KMS-11 (cell line): ENCODE data around the gene ABAT.

ENCODE experiments used
- H2AFZ ChIP-seq: fragments of 200-600 bp; sonication (generic); 2 replicates; pipeline ENCODE4 v1.6.1; 2016; ENCODE audit warnings: antibody characterized with exemption, mixed run types, low read depth
- H3K27ac ChIP-seq: fragments of 200-600 bp; sonication (generic); 2 replicates; pipeline ENCODE4 v1.6.1; 2016; ENCODE audit warnings: mild to moderate bottlenecking, mixed run types
- H3K27me3 ChIP-seq: fragments of 200-600 bp; sonication (generic); 2 replicates; pipeline ENCODE4 v1.6.1; 2017; ENCODE audit warnings: mild to moderate bottlenecking, low read depth, mixed run types, moderate library complexity; ENCODE audit not compliant: insufficient read depth
- H3K36me3 ChIP-seq: fragments of 200-600 bp; sonication (generic); 2 replicates; pipeline ENCODE4 v1.6.1; 2017; ENCODE audit warnings: mild to moderate bottlenecking, mixed run types; ENCODE audit not compliant: insufficient read depth
- H3K4me1 ChIP-seq: fragments of 200-600 bp; sonication (generic); 2 replicates; pipeline ENCODE4 v1.6.1; 2016; ENCODE audit warnings: mild to moderate bottlenecking, low read depth, mixed run types; ENCODE audit not compliant: poor library complexity, severe bottlenecking
- H3K4me2 ChIP-seq: fragments of 200-600 bp; sonication (generic); 2 replicates; pipeline ENCODE4 v1.7.0; 2016; ENCODE audit warnings: mild to moderate bottlenecking, mixed run types
- H3K4me3 ChIP-seq: fragments of 200-600 bp; sonication (generic); IDR thresholded peaks from 2 replicates; pipeline ENCODE4 v1.6.1; 2017; ENCODE audit warnings: low read depth, low read length, mixed read lengths; ENCODE audit not compliant: insufficient read depth
- H3K79me2 ChIP-seq: fragments of 200-600 bp; sonication (generic); 2 replicates; pipeline ENCODE4 v1.6.1; 2016; ENCODE audit warnings: low read depth, mixed run types; ENCODE audit not compliant: insufficient read depth
- H3K9ac ChIP-seq: fragments of 200-600 bp; sonication (generic); 2 replicates; pipeline ENCODE4 v1.6.1; 2016; ENCODE audit warnings: mild to moderate bottlenecking, mixed run types
- H4K20me1 ChIP-seq: fragments of 200-600 bp; sonication (generic); 2 replicates; pipeline ENCODE4 v1.6.1; 2016; ENCODE audit warnings: mild to moderate bottlenecking, mixed run types; ENCODE audit not compliant: insufficient read depth
- TF ChIP-seq, protein P1 (sequence below): fragments of 200-600 bp; sonication (generic); conservative IDR thresholded peaks from 2 replicates; pipeline ENCODE4 v1.6.1; 2017; ENCODE audit warnings: low read depth, mild to moderate bottlenecking, antibody characterized with exemption, low read length, moderate library complexity, mixed read lengths

The ABAT gene

DNA sequence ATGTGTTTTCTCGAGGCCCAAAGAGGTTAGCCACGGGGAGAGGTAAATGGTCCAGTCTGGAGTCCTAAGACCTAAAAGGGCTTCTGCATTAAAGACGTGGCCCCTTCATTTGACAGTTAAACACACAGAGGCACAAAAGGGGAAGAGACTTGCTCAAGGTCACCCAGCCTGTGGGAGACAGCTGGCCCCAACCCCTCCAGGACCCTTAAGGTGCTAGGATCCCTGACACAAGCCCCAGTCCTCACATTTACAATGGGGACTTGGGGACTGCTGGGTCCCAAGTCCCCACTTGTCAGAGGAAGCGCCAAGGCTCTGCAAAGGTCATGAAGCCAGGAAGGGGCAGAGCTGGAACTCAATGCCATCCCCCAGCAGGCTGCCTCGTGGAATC, 1.7 kb downstream of the ABAT start:
- TF ChIP-seq, protein P1, sequence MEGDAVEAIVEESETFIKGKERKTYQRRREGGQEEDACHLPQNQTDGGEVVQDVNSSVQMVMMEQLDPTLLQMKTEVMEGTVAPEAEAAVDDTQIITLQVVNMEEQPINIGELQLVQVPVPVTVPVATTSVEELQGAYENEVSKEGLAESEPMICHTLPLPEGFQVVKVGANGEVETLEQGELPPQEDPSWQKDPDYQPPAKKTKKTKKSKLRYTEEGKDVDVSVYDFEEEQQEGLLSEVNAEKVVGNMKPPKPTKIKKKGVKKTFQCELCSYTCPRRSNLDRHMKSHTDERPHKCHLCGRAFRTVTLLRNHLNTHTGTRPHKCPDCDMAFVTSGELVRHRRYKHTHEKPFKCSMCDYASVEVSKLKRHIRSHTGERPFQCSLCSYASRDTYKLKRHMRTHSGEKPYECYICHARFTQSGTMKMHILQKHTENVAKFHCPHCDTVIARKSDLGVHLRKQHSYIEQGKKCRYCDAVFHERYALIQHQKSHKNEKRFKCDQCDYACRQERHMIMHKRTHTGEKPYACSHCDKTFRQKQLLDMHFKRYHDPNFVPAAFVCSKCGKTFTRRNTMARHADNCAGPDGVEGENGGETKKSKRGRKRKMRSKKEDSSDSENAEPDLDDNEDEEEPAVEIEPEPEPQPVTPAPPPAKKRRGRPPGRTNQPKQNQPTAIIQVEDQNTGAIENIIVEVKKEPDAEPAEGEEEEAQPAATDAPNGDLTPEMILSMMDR: no peak
- no peaks in the 10 kb centered on the region for H3K36me3 ChIP-seq
- H3K27me3 ChIP-seq: no peaks in the 10 kb centered on the region
- peaks cover 8% of the 10 kb centered on the region for H3K4me1 ChIP-seq
- H3K27ac ChIP-seq: no peak overlapping the region
- H4K20me1 ChIP-seq: no peaks in the 10 kb centered on the region
- no peak overlapping the region for H3K4me3 ChIP-seq
- no peaks in the 10 kb centered on the region for H3K79me2 ChIP-seq
- H3K9ac ChIP-seq: no peak overlapping the region
- no peak overlapping the region for H2AFZ ChIP-seq
- H3K4me2 ChIP-seq: no peak overlapping the region

DNA sequence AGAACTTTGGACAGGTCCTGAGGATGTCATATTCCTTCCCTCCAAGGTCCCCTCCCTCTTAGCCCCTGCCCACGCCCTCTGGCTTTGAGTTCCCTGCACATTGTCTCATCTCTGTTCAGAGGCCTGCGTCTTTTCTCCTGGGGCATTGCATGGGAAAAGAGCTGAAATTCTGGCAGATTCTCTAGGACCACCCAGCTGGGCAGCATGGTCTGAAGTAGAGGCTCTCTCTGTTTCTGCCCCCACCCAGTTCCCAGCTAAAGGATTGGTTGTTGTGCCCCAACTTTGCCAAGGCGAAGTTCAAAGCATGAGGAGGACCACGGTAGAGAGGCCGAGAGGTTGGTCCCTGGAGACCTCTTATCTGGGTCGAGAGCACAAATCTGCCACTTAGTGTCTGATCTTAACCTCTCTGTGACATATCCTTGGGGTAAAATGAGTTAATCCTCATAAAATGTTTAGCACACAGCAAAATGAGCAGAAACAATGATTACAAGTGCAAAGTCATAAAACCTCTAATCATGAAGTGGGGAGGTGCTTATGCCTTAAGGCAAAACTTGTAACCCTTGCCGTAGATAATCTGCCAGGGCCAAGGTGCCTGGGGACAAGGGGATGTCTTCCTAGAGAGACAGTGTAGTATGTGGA, 2.4 kb downstream of the ABAT start:
- no peaks in the 10 kb centered on the region for H3K36me3 ChIP-seq
- TF ChIP-seq, protein P1: no peak
- no peaks in the 10 kb centered on the region for H3K79me2 ChIP-seq
- no peak overlapping the region for H3K9ac ChIP-seq
- peaks cover 8% of the 10 kb centered on the region for H3K4me1 ChIP-seq
- H3K4me3 ChIP-seq: no peak overlapping the region
- H2AFZ ChIP-seq: no peak overlapping the region
- no peaks in the 10 kb centered on the region for H4K20me1 ChIP-seq
- H3K27ac ChIP-seq: no peak overlapping the region
- H3K4me2 ChIP-seq: no peak overlapping the region
- H3K27me3 ChIP-seq: no peaks in the 10 kb centered on the region

DNA sequence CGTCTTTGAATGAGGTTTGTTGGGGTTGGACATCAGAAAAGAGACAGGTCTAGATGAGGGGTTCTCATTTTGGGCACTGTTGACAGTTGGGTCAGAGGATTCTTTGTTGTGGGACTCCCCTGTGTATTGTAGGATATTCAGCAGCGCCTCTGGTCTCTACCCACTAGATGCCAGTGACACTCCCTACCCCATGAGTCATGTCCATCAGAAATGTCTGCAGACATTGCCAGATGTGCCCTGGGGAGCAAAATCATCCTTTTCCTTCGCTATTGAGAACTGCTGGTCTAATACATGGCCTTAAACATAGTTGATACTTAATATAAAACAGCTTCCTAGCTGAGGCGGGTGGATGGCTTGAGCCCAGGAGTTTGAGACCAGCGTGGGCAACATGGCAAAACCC, 3.1 kb downstream of the ABAT start:
- no peak overlapping the region for H2AFZ ChIP-seq
- no peak overlapping the region for H3K4me2 ChIP-seq
- H3K27ac ChIP-seq: no peak overlapping the region
- TF ChIP-seq, protein P1: no peak
- H3K4me1 ChIP-seq: peaks cover 8% of the 10 kb centered on the region
- H4K20me1 ChIP-seq: no peaks in the 10 kb centered on the region
- no peaks in the 10 kb centered on the region for H3K36me3 ChIP-seq
- no peak overlapping the region for H3K4me3 ChIP-seq
- H3K27me3 ChIP-seq: no peaks in the 10 kb centered on the region
- no peak overlapping the region for H3K9ac ChIP-seq
- no peaks in the 10 kb centered on the region for H3K79me2 ChIP-seq

DNA sequence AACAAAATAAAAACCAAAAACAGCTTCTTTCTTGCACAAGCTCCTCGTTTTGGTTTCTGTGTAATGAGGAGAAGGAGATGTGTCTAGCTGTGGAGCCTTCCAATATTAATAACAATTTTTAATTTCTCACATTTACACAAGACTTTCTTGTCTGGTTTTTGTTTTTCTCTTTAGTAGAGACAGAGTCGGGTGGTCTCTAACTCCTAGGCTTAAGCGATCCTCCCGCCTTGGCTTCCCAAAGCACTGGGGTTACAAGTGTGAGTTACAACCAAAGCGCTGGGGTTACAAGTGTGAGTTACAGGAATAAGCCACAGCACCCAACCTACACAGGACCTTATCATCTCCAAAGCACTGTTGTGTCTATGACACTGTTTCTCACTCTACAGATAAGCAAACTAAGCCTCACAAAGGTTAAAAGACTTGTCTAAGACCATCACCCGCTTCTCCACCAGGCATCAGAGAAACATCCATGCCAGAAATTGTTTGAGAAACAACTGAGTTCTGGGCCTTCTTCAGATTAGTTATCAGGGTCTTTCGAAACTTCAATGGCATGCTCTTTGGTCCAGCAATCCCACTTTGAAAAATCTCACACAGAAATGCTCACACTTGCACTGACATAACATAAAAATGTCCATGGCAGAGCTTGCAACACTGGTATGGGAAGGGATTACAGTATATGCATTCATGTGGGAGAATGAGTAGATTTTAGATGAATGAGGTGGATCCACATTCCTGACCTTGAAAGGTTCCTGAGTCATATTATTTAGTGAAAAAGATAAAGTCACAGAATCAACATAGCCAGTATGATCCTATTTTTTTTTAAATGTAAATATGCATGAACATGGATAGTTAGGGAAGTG, 3.9 kb downstream of the ABAT start:
- Histone ChIP-seq H3K4me1 (peaks cover 8% of the 10 kb centered on the region), H3K79me2 (no peaks in the 10 kb centered on the region), H2AFZ (no peak overlapping the region), H3K36me3 (no peaks in the 10 kb centered on the region), H3K27me3 (no peaks in the 10 kb centered on the region), H3K4me3 (no peak overlapping the region), H3K4me2 (no peak overlapping the region), H3K9ac (no peak overlapping the region), H4K20me1 (no peaks in the 10 kb centered on the region), H3K27ac (no peak overlapping the region)
- TF ChIP-seq, protein P1: no peak
